Lung (tissue), 12 donors: Measurements from ENCODE around the gene SPSB1. TPM values are rescaled to one million over a fixed set of nuclear protein-coding genes. Genes with fewer than 3 reads are reported as not detected.

ENCODE experiments used
- ATAC-seq: fragments of 200-7000 bp; cut with Tn5 transposase; one replicate; pipeline ENCODE4 v1.9.1; 2020; ENCODE audit warnings: moderate number of reproducible peaks; ENCODE audit not compliant: insufficient read depth, low FRiP score
- DNase-seq, 3 donors: peaks; one replicate each; pipeline ENCODE4 v3.0.0-alpha.2; 2013 to 2017
- H3K27ac ChIP-seq, 2 donors: one replicate each; pipeline ENCODE4 v1.5.1; 2013; ENCODE audit warnings: mild to moderate bottlenecking in 2 of 2, moderate library complexity in 2 of 2, control low read depth in 1 of 2, inconsistent platforms in 1 of 2, low read depth in 1 of 2, low read length in 1 of 2
- H3K27me3 ChIP-seq, 3 donors: one replicate each; pipeline ENCODE4 v1.5.1; 2013; ENCODE audit warnings: low read length in 2 of 3; ENCODE audit not compliant: control insufficient read depth in 3 of 3, insufficient read depth in 3 of 3
- H3K36me3 ChIP-seq, 4 donors: one replicate each; pipeline ENCODE4 v1.5.1; 2013; ENCODE audit warnings: low read length in 4 of 4, mild to moderate bottlenecking in 1 of 4, moderate library complexity in 1 of 4; ENCODE audit not compliant: control insufficient read depth in 4 of 4, insufficient read depth in 4 of 4
- H3K4me1 ChIP-seq, 5 donors: one replicate each; pipeline ENCODE4 v1.5.1; 2013; ENCODE audit warnings: low read length in 5 of 5, mild to moderate bottlenecking in 2 of 5, moderate library complexity in 1 of 5; ENCODE audit not compliant: control insufficient read depth in 5 of 5, insufficient read depth in 5 of 5
- H3K4me3 ChIP-seq: one replicate; pipeline ENCODE4 v1.5.1; 2013; ENCODE audit warnings: mild to moderate bottlenecking, control low read depth, moderate library complexity
- H3K9ac ChIP-seq, 2 donors: one replicate each; pipeline ENCODE4 v1.5.1; 2013; ENCODE audit warnings: low read length in 2 of 2, control low read depth in 1 of 2; ENCODE audit not compliant: insufficient read depth in 1 of 2
- H3K9me3 ChIP-seq, 4 donors: one replicate each; pipeline ENCODE4 v1.5.1; 2013; ENCODE audit warnings: low read length in 3 of 4, mild to moderate bottlenecking in 1 of 4, moderate library complexity in 1 of 4; ENCODE audit not compliant: control insufficient read depth in 4 of 4, insufficient read depth in 3 of 4
- WGBS, 2 donors: extraction: QIAGEN DNeasy Blood & Tissue Kit; methylation state at CpG; one replicate each; pipeline ENCODE4 v1.1.7; 2013; 5-methylcytosine and 5-hydroxymethylcytosine counted together
- polyA plus RNA-seq, 2 donors: library from polyadenylated mRNA; stranded (reverse); fragments of 200-250 nt; gene quantifications; one replicate each; pipeline ENCODE4 v1.2.1, GENCODE V29; 2013
- total RNA-seq, 2 donors: library from RNA; depleted of rRNA in 1 of 2; stranded (reverse); fragments of >200 nt in 1 of 2; gene quantifications; one replicate each; pipeline ENCODE4 v1.2.1, GENCODE V29; 2014 to 2021
- TF ChIP-seq, protein P1 (sequence below): IDR thresholded peaks from 2 replicates; pipeline ENCODE4 v1.5.1; 2012; ENCODE audit warnings: mild to moderate bottlenecking; ENCODE audit errors: control extremely low read depth, extremely low read depth
- donor health status: control.
- donor health status: control.
- donor health status: Bipolar disorder and iron deficiency.
- donor health status: healthy.
- donor health status: DM: yes; HTN: yes; CAD: no.

Gene SPSB1
- total and polyA plus RNA-seq, 4 donors = 9.5 to 25.9 (median 21.6) TPM

DNA sequence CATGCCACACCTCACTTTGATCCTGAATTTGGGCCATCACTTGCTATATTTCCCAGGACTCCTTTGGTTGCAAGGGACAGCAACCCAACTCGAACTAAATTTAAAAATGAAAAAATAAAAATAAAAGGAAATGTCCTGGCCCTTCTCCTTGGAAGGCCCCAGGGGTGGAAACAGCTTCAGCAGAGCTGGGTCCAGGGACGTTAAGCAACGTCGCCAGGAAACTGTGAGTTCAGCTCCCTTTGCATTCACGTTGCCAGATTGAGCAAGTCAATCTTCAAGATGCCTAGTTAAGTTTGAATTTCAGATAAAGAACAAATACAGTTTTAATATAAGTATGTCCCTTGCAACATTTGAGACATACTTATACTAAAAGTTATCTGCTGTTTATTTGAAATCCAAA is 14.6 kb upstream of the SPSB1 start:
- Histone ChIP-seq H3K4me3 (no peak overlapping the region), H3K27me3 (no peaks in the 10 kb centered on the region), H3K36me3 (no peaks in the 10 kb centered on the region), H3K9ac (no peak overlapping the region), H3K4me1 (peaks cover 0 to 18% (median 5%) of the 10 kb centered on the region in 5 donors), H3K27ac (no peak overlapping the region), H3K9me3 (no peaks in the 10 kb centered on the region)
- no peak for ATAC-seq
- DNase-seq = peak in 2 of 3 donors; percentile 38 to 63
- TF ChIP-seq, protein P1, sequence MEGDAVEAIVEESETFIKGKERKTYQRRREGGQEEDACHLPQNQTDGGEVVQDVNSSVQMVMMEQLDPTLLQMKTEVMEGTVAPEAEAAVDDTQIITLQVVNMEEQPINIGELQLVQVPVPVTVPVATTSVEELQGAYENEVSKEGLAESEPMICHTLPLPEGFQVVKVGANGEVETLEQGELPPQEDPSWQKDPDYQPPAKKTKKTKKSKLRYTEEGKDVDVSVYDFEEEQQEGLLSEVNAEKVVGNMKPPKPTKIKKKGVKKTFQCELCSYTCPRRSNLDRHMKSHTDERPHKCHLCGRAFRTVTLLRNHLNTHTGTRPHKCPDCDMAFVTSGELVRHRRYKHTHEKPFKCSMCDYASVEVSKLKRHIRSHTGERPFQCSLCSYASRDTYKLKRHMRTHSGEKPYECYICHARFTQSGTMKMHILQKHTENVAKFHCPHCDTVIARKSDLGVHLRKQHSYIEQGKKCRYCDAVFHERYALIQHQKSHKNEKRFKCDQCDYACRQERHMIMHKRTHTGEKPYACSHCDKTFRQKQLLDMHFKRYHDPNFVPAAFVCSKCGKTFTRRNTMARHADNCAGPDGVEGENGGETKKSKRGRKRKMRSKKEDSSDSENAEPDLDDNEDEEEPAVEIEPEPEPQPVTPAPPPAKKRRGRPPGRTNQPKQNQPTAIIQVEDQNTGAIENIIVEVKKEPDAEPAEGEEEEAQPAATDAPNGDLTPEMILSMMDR = no peak
- WGBS, 2 donors = 25 to 56% methylated on average over 5 of the region's 5 CpGs

DNA sequence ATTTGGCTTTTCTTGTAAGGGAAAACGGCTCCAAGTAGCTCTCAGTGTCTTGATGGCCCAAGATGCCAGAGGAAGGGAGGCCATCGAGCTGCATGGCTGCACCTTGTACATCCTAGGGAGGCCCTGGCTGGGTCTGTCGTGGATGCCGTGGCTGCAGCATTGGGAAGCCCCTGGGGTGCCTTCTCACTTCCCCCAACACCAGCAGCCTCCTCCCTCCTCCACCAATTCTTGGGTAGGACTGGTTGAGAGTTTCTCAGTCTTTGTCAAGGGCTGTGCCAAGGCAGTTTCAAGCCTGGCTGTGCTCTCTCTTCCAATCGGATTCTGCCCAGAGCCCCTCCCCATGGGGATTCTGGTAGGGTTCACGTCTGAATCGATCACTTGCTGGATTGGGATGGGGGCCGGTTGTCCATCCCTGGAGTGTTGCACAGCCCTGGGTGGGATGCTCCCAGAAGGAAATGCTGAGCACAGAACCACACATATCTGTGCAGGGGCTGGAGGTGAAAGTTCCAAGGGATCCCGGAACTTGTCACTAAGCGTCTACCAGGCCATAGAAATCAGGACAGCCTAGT is 14.0 kb upstream of the SPSB1 start:
- no peak for ATAC-seq
- 75 to 80% methylated on average over 10 of the region's 10 CpGs for WGBS, 2 donors

DNA sequence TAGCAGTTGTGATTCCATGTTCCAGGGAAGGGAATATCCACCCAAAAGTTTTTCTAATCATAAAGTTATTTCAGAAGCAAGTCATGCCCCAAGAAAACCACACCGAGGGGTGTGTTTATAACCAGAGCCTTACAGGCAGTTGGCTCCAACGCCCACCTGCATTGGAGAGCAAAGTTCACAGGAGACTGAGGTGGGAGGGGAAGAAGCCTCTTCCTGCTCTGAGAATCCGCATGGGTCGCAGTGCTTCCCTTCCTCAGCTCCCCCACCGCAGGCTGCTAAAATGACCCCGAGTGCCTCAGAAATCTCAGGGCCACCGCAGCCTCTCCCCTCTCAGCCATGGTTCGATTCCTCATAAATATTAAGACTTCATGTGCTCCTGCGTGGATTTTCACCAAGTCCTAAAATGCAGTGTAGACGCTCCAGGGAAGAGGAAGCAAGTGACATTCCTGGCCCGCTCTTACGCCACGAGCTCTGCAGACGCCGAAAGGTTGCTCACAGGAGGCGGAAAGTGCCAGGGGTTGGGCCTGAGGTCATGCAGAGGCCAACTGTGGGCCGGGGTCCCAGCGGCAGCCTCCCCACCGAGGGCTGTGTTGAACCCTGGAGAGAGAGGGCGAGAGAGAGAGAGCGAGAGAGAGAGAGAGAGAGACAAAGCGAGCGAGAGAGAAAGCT is 13.4 kb upstream of the SPSB1 start:
- H3K36me3 ChIP-seq = no peaks in the 10 kb centered on the region
- H3K4me1 ChIP-seq = peaks cover 0 to 18% (median 5%) of the 10 kb centered on the region in 5 donors
- H3K4me3 ChIP-seq = no peak overlapping the region
- no peak for DNase-seq
- TF ChIP-seq, protein P1 = no peak
- no peak for ATAC-seq
- H3K27me3 ChIP-seq = no peaks in the 10 kb centered on the region
- no peak overlapping the region for H3K27ac ChIP-seq
- WGBS, 2 donors = 40 to 63% methylated on average over 21 to 23 of the region's 23 CpGs
- H3K9ac ChIP-seq = no peak overlapping the region
- H3K9me3 ChIP-seq = no peaks in the 10 kb centered on the region

More for the DNA sequence above, 14.0 kb upstream of the SPSB1 start:
- no peak for DNase-seq
- Histone ChIP-seq H3K36me3 (no peaks in the 10 kb centered on the region), H3K27ac (no peak overlapping the region), H3K4me1 (peaks cover 0 to 18% (median 5%) of the 10 kb centered on the region in 5 donors), H3K9ac (no peak overlapping the region), H3K27me3 (no peaks in the 10 kb centered on the region), H3K9me3 (no peaks in the 10 kb centered on the region), H3K4me3 (no peak overlapping the region)
- TF ChIP-seq, protein P1 = no peak
